ENCODE data around the gene IRF2BP2.

The IRF2BP2 gene

DNA sequence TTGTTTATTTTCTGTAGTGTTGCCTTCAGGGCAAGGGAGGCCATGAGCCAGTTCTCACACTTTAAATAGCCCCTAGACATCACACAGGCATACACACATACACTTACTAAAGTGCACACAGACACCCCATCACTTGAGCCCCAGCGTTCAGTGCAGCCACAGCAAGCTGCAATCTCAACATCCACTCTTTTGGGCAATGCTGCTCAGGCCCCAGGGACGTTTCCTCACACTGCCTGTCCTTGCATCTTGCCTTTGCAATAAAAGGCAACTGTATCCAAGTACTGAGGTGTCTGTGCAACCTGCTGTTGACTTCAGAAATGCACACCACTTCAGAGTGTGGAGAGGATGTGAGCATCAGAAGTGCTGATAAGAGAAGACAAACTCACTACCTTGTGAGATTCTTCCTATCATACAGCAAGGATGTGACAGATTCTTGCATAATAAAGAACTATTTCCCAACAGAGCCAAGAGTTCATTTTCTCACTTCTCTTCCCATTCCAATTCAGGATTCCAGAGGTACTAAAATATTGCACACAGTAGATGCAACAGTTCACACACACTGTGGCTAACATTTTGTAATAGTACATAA is 36.2 kb downstream of the IRF2BP2 start:
- Mint-ChIP-seq H3K4me1 (no peaks in the 10 kb centered on the region), H3K27ac (no peak overlapping the region), H3K36me3 (no peaks in the 10 kb centered on the region), H3K27me3 (no peaks in the 10 kb centered on the region), H3K4me3 (no peak overlapping the region), H3K9me3 (no peaks in the 10 kb centered on the region)
- no peak for ATAC-seq

DNA sequence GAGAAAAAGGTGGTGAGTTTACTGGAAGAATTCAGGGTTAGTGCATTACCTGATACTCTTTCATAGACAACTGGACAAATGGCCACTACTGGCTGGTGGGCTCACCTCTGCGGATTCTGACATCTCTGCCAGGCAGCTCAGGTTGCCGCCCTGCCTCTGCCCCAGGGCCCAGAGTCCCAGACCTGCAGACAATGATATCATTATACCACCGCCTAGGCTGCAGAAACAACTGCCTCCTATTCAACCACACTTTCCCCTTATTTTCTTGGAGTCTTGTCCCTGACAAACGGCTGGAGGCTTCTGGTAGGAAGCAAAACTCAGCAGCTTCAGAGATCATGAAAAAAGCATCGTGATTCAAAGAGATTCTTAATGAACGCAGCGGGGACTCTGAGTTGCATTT is 37.0 kb downstream of the IRF2BP2 start:
- ATAC-seq, result no peak
- Mint-ChIP-seq H3K27me3 (no peaks in the 10 kb centered on the region), H3K4me3 (no peak overlapping the region), H3K36me3 (no peaks in the 10 kb centered on the region), H3K9me3 (no peaks in the 10 kb centered on the region), H3K4me1 (no peaks in the 10 kb centered on the region), H3K27ac (no peak overlapping the region)

DNA sequence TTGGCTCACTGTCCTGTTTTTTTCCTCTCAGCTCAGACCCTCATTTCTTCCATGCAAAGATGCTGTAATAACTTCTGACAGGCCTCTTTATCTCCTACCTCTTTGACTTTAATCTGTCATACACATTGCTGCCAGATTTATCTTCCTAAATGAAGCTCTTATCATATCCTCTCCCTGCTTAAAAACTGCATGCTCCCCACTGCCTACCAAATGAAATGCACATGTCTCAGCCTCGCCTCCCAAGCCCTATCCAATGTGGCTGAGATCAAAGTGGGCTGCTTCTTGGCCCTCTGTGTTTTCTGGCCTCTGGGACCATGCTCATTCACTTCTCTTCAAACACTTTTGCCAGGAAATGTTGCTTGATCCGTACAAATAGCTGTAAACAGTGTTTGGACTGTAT is 38.3 kb downstream of the IRF2BP2 start:
- H3K4me3 Mint-ChIP-seq, result no peak overlapping the region
- H3K4me1 Mint-ChIP-seq, result no peaks in the 10 kb centered on the region
- no peaks in the 10 kb centered on the region for H3K36me3 Mint-ChIP-seq
- ATAC-seq, result no peak
- no peak overlapping the region for H3K27ac Mint-ChIP-seq
- no peaks in the 10 kb centered on the region for H3K27me3 Mint-ChIP-seq
- peaks cover 2% of the 10 kb centered on the region for H3K9me3 Mint-ChIP-seq

DNA sequence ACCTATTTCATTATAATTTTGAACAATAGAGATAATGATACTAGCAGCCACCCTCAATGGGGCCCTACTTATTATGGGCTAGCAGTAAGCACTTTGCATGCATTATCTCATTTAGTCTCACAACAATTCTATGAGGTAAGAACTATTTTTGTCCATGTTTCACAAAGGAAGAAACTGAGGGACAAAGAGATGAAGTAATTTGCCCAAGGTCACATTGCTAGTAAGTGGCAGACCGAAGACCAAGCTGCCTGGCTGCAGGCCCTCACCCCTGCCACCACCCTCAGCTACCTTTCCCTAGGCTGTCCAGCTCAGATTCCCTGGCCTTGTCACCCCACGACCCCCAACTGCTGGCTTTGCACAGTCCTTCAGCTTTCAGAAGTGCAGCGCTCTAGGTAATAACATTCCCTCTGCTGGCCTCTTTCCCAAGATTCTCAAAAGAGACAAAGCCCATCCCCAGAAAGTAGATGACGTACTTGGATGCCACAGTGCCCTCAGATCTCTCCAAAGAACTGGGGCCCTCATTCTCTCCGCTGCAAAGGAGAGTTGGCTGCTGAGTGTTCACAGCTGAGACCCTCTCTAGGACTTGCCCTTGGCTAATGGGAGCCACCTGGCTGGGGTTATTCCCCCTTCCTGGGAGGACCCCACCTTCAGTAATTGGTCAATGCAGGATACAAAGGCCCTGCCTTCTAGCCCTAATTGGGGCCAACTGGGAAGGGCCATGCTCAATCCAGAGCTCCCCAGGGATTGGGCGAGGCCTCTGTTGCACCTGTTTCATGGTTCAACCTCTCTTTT is 39.5 kb downstream of the IRF2BP2 start:
- no peaks in the 10 kb centered on the region for H3K27me3 Mint-ChIP-seq
- H3K27ac Mint-ChIP-seq, result no peak overlapping the region
- no peaks in the 10 kb centered on the region for H3K36me3 Mint-ChIP-seq
- no peaks in the 10 kb centered on the region for H3K4me1 Mint-ChIP-seq
- ATAC-seq, result no peak
- peaks cover 2% of the 10 kb centered on the region for H3K9me3 Mint-ChIP-seq
- H3K4me3 Mint-ChIP-seq, result no peak overlapping the region

DNA sequence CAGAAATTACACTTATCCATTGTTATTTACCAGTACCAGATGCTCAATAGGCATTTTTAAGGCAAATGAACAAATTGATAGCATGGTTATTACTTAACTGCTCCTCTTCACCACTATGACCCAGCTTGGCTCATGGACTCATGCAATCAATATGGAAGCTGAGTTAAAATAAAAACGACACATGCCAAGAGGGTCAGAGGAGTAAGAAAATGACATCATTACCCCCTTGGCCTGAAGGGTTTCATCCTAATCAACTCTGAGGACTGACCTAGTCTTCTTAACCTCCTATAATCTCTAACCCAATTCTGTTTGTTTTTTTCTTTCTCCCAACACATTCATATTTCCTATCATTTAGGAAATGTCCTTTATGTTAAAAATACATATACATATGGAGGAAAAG is 41.6 kb downstream of the IRF2BP2 start:
- peaks cover 2% of the 10 kb centered on the region for H3K9me3 Mint-ChIP-seq
- no peaks in the 10 kb centered on the region for H3K4me1 Mint-ChIP-seq
- no peaks in the 10 kb centered on the region for H3K36me3 Mint-ChIP-seq
- ATAC-seq, result no peak
- no peak overlapping the region for H3K27ac Mint-ChIP-seq
- no peak overlapping the region for H3K4me3 Mint-ChIP-seq
- H3K27me3 Mint-ChIP-seq, result no peaks in the 10 kb centered on the region

DNA sequence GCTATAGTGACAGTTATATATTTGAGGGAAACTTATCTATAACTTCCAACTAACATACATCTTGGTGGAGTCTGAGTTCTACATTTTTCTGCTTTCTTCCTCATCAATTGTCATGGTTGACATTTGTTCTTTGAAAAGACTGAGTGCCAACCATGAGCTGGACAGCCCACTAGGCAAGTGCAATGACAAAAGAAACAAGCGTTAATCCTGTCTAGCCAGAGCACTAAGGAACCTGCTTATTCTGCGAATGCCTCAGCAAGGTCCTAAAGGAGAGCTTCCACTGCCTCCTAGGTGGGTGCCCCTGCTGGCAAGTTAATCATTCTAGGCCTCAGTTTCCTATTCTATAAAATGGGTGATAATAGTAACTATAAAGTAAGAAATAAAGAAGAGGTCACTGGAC is 44.8 kb downstream of the IRF2BP2 start:
- Mint-ChIP-seq H3K27me3 (no peaks in the 10 kb centered on the region), H3K4me3 (no peak overlapping the region), H3K36me3 (no peaks in the 10 kb centered on the region), H3K4me1 (no peaks in the 10 kb centered on the region), H3K27ac (no peak overlapping the region), H3K9me3 (peaks cover 2% of the 10 kb centered on the region)
- ATAC-seq, result no peak

DNA sequence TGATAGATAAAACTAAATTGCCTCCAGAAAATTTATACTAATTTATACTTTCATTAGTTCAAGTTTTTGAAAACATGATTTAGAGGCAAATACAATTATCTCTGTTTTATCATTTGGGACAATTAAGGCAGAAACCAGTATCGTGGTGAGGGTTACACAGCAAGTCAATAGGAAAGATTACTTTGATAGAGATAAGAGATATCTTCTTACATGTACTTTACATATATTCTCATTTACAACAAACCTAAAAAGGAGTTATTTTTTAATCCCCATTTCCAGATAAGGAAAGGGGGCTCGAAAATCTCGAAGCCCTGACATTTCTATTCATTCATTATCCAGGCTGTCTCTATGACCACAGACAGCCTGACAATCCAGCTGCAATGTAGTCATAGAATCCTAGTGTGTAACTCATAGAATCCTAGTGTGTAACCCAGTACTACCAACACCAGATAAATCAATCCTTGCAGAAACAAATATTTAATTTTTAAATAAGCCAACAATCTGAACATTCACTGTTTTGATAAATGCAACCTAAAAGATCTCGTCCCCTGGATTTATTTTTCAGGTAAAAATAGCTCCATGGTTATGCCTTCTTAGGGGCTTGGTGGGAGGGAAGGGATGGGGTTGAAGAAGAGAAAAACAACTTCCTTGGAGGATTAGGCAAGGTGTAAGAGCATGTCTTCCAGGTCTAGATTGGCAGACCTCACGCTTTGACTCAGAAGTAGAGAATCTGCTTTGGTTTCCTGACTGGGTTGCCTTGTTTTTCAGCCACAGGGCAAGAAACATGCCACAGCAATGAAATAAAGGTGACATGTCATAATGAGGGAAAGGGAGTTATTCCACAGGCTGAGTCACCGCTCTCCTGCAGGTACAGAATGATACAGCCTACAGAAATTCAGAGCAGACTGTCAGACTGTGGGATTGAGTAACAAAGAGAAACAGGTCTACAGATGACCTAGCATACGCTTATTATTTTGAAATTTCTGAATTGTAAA is 45.6 kb downstream of the IRF2BP2 start:
- Mint-ChIP-seq H3K27me3 (no peaks in the 10 kb centered on the region), H3K4me1 (no peaks in the 10 kb centered on the region), H3K36me3 (no peaks in the 10 kb centered on the region), H3K4me3 (no peak overlapping the region), H3K9me3 (peaks cover 2% of the 10 kb centered on the region), H3K27ac (no peak overlapping the region)
- ATAC-seq, result no peak

DNA sequence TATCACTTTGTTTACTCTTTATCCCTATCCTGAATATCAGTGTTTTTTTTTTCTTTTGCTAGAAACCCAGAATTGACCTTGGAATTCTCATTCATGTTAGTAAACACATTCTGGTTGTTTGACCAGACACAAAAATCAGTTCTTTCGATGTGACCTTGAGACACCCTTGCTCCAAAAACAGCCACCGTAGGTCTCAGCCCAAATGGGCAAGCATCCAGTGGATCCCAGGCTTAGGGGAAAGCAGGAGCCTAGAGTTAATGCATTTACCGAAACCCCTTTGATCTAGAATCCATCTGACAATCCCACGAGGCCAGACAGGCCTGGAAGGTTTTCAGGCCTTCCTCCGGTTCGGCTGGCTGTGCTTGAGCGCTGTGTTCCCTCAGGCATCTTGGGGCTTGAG is 47.6 kb downstream of the IRF2BP2 start:
- no peaks in the 10 kb centered on the region for H3K4me1 Mint-ChIP-seq
- H3K36me3 Mint-ChIP-seq, result no peaks in the 10 kb centered on the region
- ATAC-seq, result no peak
- no peak overlapping the region for H3K4me3 Mint-ChIP-seq
- H3K27ac Mint-ChIP-seq, result no peak overlapping the region
- H3K27me3 Mint-ChIP-seq, result no peaks in the 10 kb centered on the region
- peaks cover 2% of the 10 kb centered on the region for H3K9me3 Mint-ChIP-seq

DNA sequence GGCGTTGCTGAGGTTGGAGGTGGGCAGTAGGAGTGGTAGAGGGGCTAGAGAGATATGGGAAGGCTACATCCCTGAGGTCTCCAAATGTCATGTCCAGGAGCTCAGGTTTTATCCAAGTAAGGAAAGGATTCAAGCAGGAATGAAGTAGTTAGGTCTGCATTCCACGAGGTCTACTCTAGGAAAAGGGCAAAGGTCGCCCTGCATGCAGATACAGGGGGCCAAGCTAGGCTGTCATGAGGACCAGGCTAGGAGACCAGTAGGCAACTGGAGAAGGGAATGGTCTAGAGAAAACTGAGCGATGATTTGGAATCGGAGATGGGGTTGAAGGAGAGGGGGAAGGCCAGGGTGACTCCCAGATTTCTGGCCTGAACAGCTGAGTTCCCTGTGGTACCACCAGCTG is 48.7 kb downstream of the IRF2BP2 start:
- no peak overlapping the region for H3K4me3 Mint-ChIP-seq
- no peaks in the 10 kb centered on the region for H3K4me1 Mint-ChIP-seq
- no peaks in the 10 kb centered on the region for H3K27me3 Mint-ChIP-seq
- no peaks in the 10 kb centered on the region for H3K36me3 Mint-ChIP-seq
- H3K27ac Mint-ChIP-seq, result no peak overlapping the region
- no peaks in the 10 kb centered on the region for H3K9me3 Mint-ChIP-seq
- no peak for ATAC-seq

DNA sequence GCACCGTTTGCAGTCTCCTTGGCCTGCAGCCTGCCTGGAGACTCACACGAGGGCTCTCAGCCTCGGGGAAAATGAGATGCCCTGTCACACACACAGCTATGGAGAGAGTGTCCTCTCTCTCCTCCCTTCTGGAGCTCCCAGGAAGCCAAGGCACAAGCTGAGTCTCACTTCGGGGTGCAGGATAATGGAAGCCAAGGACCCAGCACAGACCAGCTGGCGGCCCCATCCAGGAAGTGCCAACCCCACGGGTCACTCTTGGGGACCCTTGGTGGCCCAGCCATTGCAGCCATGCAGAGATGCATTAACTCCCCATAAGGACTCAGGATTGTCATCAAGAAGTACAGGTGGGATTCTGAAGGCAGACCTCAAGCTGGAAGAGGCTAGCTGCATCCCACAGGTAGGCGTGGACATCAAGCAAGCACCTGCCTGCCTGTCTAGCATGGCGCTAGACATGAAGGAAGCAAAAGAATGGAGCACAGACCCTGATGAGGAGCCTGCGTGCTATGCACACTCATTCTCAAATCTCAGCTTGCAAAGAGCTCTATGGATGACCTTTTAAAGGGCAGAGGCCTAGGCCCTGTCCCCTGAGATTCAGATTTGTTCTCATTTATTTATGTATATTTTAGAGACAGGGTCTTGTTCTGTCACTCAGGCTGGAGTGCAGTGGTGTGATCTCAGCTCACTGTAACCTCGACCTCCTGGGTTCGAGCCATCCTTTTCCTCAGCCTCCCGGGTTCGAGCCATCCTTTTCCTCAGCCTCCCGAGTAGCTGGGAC is 49.9 kb downstream of the IRF2BP2 start:
- no peak for ATAC-seq
- Mint-ChIP-seq H3K4me3 (no peak overlapping the region), H3K36me3 (no peaks in the 10 kb centered on the region), H3K27ac (no peak overlapping the region), H3K4me1 (no peaks in the 10 kb centered on the region), H3K9me3 (no peaks in the 10 kb centered on the region), H3K27me3 (no peaks in the 10 kb centered on the region)

DNA sequence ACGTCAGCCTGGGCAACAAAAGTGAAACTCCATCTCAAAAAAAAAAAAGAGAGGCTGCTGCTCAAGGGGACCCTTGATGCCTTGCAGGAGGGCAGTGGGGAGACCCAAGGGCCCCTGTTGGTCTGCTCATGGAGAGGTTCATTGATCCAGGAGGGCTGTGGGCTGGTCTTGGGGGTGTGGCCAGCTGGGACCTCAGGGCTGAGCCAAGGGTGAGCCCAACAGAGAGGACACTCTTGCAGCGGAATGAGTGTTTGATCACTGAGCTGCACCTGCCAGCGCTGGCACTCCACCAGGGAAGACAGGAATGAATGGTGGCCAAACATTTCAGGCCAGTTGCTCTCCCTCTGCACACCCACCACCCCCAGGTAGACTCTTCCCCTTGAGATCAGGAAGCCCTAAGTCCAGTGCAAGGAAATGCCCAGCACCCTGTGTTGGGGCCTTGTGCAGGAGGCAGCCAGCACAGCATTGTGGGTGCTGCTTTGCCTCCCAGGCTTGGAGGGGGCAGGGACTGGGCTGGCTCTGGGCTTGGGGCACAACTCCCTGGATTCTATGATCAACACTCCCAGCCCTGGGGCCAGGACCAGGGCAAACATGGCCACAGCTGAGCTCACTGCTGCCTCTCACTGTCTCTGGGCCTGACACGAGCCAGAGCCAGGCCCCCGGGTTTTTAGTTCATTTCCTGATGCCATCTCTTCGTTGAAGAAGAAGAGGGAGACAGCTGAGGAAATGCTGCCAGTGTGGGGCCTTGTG is 50.7 kb downstream of the IRF2BP2 start:
- no peaks in the 10 kb centered on the region for H3K36me3 Mint-ChIP-seq

DNA sequence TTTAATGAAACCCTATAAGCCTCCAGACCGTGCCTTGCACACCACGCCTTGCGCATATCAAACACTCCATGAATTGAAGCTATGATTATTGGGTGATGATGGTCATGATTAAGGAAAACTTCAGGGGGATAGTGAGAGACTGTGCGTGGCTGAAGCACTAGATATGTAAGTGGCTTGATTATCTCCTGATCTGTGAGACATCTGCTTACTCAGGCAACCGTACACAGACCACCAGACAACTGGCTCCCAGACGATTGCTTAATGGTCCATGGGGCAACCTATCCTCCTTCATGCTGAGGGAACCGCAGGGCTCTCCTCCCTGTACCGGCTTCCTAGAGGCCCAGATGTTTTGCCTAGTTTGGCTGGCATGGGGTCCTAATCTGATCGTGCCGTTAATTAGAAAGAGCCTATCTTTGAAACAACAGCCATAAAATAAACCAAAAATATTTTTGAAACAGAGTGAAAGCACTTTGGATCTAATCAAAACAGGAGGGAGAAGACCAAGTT is 51.6 kb downstream of the IRF2BP2 start:
- no peak overlapping the region for H3K4me3 Mint-ChIP-seq
- no peak overlapping the region for H3K27ac Mint-ChIP-seq
- no peaks in the 10 kb centered on the region for H3K27me3 Mint-ChIP-seq
- ATAC-seq, result no peak
- no peaks in the 10 kb centered on the region for H3K9me3 Mint-ChIP-seq
- no peaks in the 10 kb centered on the region for H3K36me3 Mint-ChIP-seq
- no peaks in the 10 kb centered on the region for H3K4me1 Mint-ChIP-seq

More for the DNA sequence above, 50.7 kb downstream of the IRF2BP2 start:
- H3K9me3 Mint-ChIP-seq, result no peaks in the 10 kb centered on the region
- H3K27me3 Mint-ChIP-seq, result no peaks in the 10 kb centered on the region
- H3K4me1 Mint-ChIP-seq, result no peaks in the 10 kb centered on the region
- H3K27ac Mint-ChIP-seq, result no peak overlapping the region
- ATAC-seq, result no peak
- no peak overlapping the region for H3K4me3 Mint-ChIP-seq

DNA sequence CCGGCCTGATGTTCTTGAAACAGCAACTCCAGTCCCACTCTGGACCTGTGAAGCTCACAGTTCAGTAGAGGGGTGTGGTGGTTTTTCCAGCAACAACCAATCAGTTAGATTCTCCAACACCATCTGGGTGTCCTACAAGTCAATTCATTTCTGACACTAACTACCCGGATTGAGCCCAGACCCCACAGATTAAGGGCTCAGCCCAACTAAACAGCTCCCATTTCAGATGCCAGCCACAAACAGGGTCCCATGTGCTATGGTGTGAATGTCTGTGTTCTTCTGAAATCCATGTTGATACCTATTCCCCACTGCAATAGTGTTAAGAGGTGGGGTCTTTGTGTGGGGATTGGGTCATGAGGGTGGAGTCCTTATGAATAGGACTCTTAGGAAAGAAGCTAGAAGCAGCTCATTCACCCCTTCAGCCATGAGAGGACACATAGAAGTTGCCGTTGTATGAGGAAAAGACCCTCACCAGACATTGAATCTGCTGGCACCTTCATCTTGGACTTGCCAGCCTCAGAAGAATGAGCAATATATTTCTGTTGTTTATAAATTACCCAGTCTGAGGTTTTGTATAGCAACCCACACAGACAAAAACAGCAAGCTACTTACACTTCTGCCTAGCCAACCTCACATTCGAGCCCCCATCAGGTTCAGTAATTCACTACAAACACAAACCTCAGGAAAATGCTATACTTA is 53.6 kb downstream of the IRF2BP2 start:
- Mint-ChIP-seq H3K9me3 (no peaks in the 10 kb centered on the region), H3K4me3 (no peak overlapping the region), H3K4me1 (no peaks in the 10 kb centered on the region), H3K27ac (no peak overlapping the region), H3K27me3 (no peaks in the 10 kb centered on the region), H3K36me3 (no peaks in the 10 kb centered on the region)
- ATAC-seq, result no peak

All from stimulated activated memory B cell treated with anti-CD40 and anti-IgM and Interleukin-4, amounts not matched to agents 10 μg/mL and 1 μg/mL and 100 μg/mL, for 72 hours (primary cell).